SK-N-MC (cell line): Measurements from ENCODE around the gene PITX2.

Experiments used
- EZH2 ChIP-seq: fragments of 200-600 bp; sonication (generic); IDR thresholded peaks from one replicate; pipeline ENCODE4 v1.6.1; 2017; ENCODE audit warnings: antibody characterized with exemption
- POLR2AphosphoS5 ChIP-seq: IDR thresholded peaks from 2 replicates; pipeline ENCODE4 v1.6.1; 2012; ENCODE audit warnings: mild to moderate bottlenecking, low read depth, low read length, borderline replicate concordance

DNA sequence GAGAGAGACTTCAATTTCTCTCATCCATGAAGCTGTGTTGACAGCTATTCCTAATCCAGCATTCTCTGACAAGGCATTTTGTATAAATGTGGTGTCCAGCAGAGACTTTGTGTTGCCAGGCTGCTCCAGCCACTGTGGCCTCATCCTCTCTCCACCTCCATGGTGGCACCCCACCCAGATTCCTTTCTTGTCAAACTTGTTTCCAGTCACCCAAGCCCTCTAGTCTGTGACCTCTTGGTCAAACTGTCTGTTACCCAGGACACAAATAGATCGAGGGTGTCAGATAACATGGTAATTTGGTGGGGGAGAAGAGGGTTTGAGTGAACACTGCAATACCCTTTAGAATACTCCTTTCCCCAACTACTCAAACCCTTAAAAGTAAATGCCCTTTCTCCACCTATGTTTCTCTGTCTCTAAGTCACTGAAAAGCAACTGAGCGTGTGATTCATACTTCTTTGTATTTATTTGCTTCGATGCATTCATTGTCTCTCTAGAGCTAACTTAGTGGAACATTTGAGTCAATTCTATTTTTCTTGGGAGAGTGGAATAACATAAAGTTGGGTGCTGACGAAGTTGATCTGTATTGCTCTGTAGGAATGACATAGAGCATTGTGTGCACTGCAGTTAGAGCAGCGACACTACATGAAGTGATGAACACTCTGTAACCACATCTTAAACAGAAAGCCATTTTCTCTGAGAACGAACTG lies 13.7 kb downstream of the PITX2 start:
- TF ChIP-seq EZH2 (no peak), POLR2AphosphoS5 (no peak)
